GM18867 (cell line): ENCODE data around the gene CSMD2.
"Not testable (repeated sequence)": the region's sequence is repeated elsewhere in the genome, so short reads cannot be mapped to it uniquely, and the experiment has no call there.

ENCODE experiments used
- ATAC-seq: cut with Tn5 transposase; IDR thresholded peaks from one replicate; pipeline ENCODE4 v1.9.1; 2021; ENCODE audit warnings: mild to moderate bottlenecking, moderate library complexity; ENCODE audit not compliant: unreplicated experiment

The CSMD2 gene

GRCh38 chr1:34113362-34113761 lies 51.7 kb downstream of the CSMD2 start:
- no peak for ATAC-seq

DNA sequence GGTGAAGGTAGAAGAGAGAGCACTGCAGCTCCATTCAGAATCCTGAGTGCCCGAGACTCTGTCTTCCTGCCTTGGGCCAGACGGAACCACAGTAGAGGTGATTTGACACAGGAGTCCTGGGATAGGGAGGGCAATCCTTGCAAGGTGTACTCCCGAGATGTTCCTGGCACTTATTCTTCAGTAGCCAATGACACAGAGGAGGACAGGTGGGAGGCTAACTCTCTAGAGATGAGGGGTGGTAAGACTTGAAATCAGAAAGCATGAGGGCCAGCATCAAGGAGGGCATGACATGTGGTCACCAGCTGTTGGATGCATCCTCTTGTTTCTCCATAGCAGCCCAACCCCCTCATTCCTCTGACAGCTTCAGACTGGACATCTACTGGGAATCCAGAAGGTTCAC lies 56.3 kb downstream of the CSMD2 start:
- no peak for ATAC-seq

DNA sequence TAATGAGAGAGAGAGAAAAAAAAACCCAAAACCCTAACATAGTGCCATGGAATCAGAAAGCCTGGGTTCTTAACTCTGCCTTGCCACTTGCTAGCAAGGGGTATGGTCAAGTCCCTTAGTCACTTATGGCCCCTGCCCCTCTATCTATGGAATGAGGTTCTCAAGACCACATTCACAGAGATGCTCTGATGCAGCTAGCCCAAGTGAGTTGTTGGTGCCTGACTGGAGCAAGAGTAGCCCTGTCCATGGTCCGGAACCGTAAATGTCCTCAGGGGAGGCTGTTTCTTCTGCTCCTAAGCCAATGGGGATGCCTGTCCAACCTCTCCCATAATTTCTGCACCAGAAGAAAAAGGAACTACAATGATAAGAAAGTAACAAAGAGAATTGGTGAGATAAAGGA lies 56.8 kb downstream of the CSMD2 start:
- ATAC-seq, result no peak

DNA sequence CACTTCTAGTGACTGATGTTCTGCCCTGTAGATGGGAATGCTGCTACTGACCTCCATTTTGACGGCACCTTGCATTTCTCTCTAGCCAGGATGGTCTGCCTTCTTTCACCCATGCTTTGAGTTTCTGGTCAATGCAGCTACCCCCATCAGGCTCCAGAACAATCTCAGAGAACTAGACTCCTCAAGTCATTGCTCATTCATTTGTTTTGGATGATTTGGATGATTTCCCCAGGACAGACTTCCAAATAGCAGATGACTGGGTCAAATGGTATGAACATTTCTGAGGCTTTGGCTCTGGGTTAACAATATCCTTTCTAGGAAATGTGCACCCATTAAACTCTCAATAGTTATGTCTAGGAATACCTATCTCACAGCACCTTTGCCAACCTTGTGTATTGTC lies 63.9 kb downstream of the CSMD2 start:
- no peak for ATAC-seq

DNA sequence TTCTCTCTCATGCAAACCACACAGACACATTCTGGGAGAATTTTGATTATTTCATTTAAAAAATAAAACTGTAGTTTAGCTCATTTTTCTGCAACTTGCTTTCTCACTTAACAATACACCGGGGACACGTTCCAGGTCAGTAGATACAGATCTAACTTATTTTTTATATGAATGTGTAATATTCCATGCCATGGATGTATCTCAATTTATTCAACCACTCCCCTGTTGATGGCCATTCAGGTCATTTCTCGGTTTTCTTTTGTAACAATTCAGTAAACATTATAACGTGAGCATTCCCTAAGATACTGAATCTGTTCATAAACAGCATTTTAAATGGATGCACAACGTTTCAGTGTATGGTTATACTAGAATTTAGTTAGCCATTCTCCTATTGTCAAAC lies 64.7 kb downstream of the CSMD2 start:
- no peak for ATAC-seq

GRCh38 chr1:34092399-34092798 lies 72.6 kb downstream of the CSMD2 start:
- ATAC-seq, result not testable (repeated sequence)

DNA sequence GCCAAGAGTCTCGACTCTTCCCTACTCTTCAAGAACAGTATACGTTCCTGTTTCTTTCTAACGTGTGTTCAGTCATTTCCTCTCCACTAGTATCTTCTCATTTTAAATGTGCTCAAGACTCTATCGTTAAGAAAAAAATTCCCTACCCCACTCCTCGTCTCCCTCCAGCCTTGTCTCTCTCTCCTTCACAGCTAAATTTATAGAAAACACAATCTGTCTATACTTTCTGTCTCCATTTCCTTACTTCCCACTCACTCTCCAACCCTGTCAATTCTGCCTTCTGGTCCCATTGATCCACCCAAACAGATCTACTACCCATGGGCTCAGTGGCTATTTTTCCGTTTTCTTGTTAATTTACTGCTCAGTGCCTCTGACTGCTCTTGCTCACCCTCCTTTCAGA lies 75.3 kb downstream of the CSMD2 start:
- ATAC-seq, result no peak

DNA sequence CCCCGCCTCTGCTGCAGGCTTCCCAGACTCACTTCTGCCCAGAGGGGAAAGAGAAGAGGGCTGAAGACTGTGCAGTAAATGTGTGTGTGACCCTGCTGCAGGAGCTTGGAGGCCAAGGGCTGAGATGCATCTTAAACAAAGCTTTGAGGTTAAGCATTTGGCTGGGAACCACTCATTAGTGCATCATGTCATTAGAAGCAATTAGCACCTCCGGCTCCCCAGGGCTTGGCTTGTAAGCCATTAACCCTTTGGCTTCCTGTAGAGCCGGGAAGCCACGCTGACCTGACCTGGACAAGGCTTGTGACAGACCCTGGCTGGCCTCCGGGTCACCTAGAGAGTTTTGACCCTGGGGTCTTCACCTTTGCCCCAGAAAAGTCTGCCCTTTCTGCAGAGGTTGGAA lies 77.0 kb downstream of the CSMD2 start:
- ATAC-seq, result no peak

DNA sequence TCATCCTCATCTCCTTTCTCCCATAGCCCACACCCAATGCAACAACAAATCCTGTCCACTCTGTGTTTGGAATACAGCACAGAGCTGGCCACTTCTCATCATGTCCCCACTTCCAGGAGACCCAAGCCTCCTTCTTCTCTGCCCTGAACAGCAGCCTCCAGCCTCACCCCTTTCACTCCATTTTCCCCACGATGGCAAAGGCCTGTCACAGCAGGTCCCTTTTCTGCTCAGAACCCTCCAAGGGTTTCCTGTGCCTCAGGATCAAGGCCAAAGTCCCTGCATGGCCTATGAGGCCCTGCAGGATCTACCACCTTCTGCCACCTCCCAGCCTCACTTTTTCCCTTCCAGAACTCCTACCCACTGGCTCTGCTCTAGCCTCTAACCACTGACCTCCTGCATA lies 78.5 kb downstream of the CSMD2 start:
- no peak for ATAC-seq

DNA sequence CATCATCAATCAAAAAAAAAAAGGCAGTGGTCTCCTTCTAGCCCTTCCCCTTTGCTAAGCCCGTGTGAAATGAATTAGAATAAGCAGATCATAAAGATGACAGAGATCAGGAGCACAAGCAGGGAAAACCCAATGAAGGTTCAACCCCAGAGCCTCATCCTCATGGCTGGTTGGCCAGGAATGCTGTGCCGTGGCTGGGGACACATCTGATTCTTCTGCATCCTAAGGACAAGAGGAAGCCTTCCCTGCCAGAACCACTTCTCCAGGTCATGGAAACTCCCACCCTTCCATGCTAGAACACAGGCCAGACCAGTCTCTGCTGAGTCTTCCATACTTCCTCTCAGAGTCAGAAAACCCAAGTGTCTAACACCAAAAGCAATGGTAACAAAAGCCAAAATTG lies 81.1 kb downstream of the CSMD2 start:
- ATAC-seq, result no peak

DNA sequence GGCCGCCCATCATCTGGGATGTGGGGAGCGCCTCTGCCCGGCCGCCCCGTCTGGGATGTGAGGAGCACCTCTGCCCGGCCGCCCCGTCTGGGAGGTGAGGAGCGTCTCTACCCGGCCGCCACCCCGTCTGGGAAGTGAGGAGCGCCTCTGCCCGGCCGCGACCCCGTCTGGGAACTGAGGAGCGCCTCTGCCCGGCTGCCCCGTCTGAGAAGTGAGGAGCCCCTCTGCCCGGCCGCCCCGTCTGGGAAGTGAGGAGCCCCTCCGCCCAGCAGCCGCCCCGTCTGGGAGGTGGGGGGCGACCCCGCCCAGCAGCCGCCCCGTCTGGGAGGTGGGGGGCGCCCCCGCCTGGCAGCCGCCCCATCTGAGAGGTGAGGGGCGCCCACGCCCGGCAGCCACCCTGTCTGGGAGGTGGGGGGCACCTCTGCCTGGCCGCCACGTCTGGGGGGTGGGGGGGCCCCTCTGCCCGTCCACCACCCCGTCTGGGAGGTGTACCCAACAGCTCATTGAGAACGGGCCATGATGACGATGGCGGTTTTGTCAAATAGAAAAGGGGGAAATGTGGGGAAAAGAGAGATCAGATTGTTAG lies 82.9 kb downstream of the CSMD2 start:
- not testable (repeated sequence) for ATAC-seq

DNA sequence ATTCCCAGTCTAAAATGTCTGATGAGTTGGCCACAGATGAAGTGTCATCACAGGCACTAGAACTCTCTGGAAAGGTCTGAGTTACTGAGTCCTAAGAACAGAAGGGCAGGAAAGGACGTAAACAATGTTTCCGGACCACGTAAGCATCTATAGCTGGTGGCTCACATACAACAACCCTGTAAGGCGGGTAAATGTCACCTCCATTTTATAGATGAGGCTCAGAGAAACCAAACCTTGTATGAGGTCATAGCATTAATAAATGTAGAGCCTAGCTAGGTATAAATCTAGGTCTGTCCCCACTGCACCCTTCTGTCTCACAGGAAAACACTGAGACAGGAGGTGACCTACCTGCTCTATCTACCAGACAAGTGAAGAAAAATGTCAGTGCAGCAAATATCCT lies 86.6 kb downstream of the CSMD2 start:
- no peak for ATAC-seq

DNA sequence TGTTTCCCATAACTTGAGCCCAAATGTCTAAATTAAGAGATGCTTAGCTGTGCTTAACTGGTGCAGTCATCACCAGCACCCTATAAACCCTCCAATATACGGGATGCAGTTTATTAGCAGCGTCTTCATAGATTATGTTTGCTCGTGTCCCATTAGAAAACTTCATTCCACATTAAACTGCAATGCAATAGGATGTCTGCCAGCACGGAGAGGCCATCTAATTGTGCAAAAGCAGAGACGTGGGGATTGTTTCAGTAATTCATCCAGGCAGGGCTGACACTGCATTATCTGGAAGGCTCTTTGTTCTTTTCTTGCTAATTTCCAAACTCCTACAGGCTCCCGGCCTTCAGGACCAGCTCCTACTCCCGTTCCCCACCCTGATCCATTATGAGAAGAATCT lies 89.5 kb downstream of the CSMD2 start:
- no peak for ATAC-seq

GRCh38 chr1:34073028-34073695 lies 91.9 kb downstream of the CSMD2 start:
- ATAC-seq, result no peak

DNA sequence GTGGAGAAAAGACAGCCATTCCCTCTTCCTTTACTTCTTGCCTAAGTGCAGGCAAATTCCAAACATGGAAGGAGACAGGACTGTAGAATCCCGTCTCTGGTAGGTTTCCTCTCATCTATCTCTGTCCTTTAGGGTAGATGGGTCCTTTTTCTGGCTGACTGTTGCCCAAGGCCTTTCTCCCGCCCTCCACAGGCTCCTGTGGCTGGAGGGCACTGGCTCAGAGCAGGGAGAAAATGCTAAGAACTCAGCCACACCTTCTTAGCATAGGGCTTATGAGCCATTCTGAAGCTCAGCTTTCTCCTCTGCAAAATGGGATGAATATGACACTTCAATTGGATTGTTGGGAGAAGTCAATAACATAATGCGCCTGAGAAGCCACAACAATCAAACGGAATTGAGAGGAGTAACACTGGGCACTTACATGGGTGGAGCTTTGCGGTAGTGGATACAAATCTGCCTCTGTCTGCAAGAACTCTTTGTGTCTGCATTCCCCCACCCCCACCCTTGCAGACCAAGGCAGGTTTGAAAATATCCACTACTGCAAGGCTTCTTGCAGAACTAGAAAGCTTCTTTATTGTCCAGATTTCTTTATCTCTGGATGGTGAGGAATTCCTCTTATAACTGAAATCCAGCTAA lies 94.7 kb downstream of the CSMD2 start:
- no peak for ATAC-seq

- ATAC-seq, result no peak
These were observed 97.9 kb downstream of the CSMD2 start for GRCh38 chr1:34066981-34067603.

DNA sequence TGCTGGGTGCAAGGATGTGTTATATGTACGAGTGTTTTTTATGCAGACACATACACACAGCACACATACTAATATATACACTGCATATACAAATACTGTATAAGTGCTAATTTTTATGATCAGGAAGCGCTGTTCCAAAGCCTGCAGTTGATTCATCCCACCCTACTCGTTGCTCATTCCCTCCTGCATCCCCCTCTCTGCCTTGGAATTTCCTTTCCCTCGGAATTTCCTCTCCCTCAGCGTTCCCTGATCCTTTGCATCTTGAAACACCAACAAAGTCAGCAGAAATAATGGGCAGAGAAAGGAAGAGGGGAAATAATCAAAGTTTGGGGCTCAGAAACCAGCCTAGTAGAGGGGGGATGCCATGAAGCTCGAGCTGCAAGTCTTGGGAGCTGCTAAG lies 98.9 kb downstream of the CSMD2 start:
- no peak for ATAC-seq

- no peak for ATAC-seq
These were observed 99.5 kb downstream of the CSMD2 start for GRCh38 chr1:34065498-34065897.

GRCh38 chr1:34060901-34061415 lies 104.1 kb downstream of the CSMD2 start:
- ATAC-seq, result no peak

GRCh38 chr1:34060187-34060730 lies 104.8 kb downstream of the CSMD2 start:
- ATAC-seq, result no peak

DNA sequence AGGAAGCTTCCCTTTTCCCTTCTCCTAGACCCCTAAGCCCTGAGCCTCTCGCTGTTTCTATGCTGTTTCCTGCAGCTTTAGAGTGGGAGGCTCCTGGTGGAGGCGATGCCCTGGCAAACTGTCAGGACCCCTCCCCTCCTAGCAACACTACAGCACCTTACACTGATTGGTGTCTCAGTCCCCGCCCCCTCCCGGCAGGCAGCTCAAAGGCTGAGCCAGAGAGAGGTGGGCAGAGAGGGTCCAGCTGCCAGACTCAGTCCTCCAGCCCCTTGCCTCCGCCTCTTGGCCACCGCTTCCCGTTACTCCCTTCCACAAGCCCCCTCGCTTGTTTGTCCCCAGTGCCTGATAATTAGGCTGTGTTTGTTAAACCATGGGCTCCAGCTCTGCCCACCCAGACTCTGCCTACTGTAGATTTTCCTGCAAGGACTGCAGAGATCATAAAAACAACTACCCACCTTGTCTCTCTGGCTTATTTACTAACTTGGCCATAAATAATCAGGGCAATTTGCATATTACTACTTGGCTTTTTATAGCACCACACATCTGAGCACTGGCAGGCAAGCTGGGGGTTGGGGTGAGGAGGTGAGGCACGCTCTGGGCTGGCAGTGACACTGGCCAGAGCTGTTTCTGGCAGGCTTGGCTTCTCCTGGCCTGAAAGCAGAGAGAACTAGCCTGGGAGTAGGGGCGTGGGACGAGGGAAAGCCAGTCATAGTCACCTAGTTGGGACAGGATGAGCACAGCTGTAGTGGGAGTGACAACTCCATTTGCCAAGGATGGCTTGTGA lies 107.5 kb downstream of the CSMD2 start:
- no peak for ATAC-seq
